Measurements from ENCODE around the gene AKR1E2.

AKR1E2 gene

DNA sequence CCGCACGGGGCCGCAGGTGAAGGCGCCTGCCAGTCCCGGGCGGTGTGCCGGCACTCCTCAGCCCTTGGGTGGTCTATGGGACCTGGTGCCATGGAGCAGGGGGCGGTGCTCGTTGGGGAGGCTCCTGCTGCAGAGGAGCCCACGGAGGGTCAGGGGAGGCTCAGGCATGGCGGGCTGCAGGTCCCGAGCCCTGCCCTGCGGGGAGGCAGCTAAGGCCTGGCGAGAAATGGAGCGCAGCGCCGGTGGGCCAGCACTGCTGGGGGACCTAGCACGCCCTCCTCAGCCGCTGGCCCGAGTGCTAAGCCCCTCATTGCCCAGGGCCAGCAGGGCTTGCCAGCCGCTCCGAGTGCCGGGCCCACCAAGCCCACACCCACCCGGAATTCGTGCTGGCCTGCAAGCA, 18.9 kb downstream of the AKR1E2 start:
- no peak for DNase-seq (ENCODE audit: low read depth in 2 of 2)

DNA sequence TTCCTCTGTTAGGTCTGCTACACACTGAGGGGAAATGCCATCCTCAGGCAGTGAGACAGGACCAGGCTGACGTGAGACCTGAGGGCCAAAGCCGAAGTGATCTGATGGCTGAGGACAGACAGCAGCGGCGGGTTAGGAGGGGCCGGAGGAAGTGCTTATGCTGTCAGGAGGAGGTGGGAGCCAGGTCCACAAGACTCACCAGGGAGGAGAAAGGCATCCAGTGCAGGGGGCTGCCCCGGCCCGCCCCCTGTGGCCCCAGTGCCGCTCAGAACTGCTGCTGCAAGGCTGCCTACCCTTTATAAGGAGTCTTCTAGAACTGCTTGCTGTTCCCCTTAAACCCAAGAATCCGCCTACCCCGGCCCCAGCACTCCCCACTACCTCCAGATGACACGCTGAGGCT, 19.8 kb downstream of the AKR1E2 start:
- DNase-seq (ENCODE audit: low read depth in 2 of 2) = no peak

DNA sequence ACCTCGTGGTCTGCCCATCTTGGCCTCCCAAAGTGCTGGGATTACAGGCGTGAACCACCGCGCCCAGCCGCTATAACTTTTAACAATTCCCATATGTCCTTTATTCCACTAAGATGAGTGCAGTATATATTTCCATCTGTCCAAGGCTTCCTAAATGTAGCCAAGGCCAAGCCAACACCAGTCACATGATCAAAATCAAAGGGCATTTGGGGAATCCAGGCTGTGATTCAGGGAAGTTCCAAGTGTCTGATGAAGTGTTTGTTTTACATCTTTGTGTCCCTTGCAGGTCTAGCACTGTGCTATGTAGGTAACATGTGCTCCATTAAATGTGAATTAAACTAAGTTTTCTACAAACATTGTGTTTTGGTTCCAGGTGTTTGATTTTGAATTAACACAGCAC, 20.8 kb downstream of the AKR1E2 start:
- no peak for DNase-seq (ENCODE audit: low read depth in 2 of 2)

DNA sequence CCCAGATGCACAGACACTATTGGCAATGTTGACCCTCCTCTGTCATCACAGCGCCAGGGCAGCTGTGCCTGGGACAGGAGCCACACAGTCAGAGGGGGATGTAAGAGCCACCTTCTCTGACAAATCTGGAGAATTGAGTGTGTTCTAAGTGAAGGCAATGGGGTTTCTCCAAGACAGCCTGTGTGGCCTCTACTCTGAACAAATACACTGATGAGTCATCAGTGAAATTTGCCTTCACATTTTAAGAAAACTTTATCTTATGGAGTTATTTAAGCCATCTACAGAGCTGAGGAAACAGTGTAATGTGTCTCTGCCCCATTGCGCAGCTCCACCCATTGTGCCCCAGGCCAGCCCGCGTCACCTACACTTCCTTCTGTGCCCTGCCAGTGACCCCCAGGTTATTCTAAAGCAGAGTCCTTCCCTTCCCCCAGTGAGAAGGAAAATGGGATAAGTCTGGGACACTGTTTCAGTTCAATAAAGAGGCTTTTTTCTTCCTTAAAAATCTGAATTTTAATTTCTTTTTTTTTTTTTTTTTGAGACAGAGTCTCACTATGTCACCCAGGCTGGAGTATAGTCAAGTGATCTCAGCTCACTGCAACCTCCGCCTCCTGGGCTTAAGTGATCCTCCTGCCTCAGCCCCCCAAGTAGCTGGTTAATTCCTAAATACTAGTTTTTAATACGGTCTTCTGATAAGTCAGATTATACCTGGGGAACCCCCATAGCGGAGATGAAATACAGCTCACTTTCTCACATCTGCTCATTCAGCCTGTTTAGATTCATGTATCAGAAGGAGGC, 21.8 kb downstream of the AKR1E2 start:
- DNase-seq (ENCODE audit: low read depth in 2 of 2) = no peak

DNA sequence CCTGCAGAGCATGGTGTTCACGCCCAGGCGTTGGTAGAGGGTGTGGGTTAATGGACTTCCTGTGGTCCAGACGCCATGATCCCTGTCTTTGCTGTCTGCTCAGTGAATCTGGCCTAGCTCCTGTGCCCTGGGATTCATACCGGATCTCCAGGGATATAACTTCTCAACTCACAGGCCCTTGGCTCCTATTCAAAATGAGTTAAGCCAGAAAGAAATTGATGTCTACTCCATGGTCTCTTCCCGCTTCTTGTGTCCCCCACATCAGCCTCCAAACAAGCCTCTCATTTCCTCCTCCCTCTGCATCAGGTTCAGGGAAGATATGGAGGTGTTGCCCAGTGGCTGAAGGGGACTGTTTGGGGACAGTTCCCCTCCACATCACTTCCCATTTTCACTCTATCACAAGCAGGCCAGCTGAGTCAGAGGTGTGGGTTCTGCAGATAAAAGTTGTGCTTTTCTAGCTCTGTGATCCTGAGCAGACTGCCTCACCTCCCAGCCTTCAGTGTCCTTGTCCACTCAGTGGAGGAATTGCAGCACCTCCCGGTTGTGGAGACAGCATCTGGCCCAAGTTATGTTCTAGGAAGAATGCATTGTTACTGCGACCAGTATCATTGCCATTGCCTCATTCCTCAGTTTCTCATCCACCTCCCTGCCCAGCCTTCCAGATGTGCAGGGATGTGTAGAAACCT, 22.5 kb downstream of the AKR1E2 start:
- DNase-seq (ENCODE audit: low read depth in 2 of 2) = no peak

DNA sequence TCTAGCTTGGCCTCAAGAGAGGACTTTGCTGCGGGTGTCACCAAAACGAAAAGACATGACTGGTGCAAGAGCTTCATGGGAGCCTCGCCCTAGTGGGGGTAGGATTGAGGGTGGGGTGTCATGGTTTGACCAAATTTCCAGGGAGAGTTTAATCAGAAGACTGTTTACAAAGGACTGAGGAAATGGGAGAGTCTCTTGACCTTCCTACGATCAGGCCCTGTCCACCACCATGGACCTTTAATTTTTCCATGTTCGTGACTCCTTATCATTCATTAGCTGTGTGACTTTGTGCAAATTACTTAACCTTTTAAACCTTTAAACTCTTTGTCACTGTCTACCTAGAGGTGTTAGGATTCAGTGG, 23.0 kb downstream of the AKR1E2 start:
- no peak for DNase-seq (ENCODE audit: low read depth in 2 of 2)

DNA sequence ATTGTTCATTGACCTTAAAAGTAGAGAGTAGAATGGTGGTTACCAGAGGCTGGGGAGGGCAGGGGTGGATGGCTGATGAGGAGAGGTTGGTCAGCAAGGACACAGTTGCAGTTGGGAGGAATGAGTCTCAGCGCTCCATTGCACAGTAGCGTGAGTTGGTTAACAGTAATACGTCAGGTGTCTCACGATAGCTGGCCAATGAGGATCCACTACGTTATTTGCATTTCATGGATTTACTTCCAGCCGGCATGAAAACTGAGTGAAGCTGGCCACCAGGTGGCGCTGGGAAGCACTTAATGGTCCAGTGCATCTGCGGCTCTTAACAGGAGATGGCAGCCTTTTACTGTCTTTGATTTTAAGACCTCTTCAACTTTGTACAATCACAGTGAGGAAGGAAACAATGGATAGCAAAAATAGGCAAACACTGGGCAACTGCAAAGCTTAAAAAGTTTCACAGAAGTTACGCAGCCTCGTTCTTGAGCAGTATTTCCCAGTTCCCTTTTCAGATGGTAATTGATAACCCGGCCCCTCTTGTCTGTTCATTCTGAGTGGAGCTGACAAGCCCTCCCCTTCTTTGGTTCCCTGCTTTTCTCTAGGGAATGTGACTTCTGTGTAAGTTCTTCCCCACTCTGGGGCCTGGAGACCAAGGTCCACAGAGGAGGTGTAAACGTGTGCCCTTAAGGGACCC, 23.7 kb downstream of the AKR1E2 start:
- DNase-seq (ENCODE audit: low read depth in 2 of 2) = peak; percentile 65 to 75

DNA sequence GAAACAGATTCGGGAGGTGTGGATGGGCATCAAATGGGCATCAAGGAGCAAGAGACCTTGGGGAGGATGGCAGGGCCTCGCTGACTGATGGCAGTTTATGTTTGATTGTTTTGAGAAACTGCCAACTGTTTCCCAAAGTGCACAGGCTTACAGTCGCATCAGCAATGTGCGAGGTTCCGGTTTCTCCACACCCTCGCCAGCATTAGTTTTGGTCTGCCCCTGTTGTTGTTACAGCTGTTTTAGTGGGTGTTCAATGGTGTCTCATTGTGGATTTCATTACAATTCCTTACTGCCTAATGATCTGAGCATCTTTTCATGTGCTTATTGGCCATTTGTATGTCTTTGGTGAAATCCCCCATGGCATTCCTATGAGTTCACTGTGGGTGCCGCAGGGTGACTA, 24.4 kb downstream of the AKR1E2 start:
- no peak for DNase-seq (ENCODE audit: low read depth in 2 of 2)

DNA sequence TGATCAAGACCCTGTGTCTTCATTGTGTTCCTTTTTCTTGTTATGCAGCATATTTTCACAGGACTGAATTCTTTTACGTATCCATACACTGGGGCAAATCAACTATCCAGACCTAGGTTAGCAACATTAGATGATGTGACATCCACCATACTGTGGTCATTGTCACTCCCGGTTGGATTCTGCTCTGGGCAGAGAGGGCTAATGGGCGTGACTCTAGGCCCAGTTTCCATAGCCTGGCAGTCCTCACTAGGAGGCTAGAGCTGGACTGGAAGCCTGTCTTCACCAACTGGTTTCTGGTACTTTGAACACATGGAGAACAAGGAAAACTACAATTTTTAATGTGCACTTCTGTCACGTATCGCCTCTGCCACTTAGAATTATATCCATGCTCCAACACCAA, 25.2 kb downstream of the AKR1E2 start:
- no peak for DNase-seq (ENCODE audit: low read depth in 2 of 2)

DNA sequence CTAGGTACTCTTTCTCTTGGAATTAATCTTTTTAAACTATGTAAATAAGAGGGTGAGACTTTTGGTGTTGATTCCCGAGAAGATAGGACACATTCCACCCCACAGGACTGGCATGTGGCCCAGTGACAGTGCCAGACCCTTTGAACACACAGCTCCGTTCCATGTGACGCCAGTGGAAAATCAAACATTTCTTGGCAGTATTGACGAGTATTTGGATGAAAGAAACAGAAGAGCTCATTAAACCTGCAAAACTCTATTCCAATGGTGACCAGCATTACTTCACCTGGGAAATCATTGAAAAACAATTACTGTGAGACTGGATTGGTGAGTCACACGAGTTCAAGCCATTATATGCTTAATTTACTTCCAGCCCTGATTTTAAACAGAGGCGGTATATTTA, 25.8 kb downstream of the AKR1E2 start:
- DNase-seq (ENCODE audit: low read depth in 2 of 2) = no peak

DNA sequence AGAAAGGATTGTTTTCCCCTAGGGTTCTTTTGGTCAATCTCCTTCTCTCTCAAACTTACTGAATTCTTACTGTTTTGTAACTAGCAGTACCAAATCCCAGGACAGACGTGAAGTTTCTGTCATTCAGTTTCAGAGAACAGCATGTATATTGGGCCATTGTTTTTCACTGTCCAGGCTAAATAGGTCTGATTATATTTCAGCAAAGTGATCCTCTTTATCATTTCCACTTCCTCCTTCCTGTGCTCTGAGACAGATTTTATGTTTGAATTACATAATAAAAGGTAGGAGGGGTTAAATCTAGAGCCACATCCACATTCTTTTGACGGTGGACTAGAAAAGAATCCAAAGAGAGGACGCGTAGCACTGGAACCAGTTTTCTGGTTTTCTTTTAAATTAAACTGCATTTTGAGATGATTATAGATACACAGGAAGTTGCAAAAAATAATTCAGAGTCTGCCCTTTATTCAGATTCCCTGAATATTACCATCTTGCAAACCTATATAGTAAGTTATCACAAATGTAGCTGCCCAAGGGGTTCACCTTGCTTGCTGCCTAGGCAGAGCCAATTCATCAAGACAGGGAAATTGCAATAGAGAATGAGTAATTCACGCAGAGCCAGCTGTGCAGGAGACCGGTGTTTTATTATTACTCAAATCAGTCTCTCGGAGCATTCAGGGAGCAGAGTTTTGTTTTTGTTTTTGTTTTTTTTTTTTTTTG, 40.1 kb downstream of the AKR1E2 start:
- no peak for DNase-seq (ENCODE audit: low read depth in 2 of 2)

DNA sequence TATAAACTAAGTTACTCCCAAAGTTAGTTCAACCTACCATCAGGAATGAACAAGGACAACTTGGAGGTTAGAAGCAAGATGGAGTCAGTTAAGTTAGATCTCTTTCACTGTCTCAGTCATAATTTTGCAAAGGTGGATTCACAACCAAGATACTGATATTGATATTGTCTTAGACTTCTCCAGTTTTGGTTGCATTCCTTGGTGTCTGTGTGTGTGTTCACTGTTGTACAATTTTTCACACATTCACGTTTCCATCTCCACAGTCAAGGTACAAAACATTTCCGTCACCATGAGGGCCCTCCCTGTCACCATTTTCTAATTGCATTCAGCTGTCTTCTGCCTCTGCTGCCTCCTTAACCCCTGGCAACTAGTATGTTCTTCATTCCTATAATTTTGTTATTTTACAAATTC, 41.1 kb downstream of the AKR1E2 start:
- DNase-seq (ENCODE audit: low read depth in 2 of 2) = no peak

DNA sequence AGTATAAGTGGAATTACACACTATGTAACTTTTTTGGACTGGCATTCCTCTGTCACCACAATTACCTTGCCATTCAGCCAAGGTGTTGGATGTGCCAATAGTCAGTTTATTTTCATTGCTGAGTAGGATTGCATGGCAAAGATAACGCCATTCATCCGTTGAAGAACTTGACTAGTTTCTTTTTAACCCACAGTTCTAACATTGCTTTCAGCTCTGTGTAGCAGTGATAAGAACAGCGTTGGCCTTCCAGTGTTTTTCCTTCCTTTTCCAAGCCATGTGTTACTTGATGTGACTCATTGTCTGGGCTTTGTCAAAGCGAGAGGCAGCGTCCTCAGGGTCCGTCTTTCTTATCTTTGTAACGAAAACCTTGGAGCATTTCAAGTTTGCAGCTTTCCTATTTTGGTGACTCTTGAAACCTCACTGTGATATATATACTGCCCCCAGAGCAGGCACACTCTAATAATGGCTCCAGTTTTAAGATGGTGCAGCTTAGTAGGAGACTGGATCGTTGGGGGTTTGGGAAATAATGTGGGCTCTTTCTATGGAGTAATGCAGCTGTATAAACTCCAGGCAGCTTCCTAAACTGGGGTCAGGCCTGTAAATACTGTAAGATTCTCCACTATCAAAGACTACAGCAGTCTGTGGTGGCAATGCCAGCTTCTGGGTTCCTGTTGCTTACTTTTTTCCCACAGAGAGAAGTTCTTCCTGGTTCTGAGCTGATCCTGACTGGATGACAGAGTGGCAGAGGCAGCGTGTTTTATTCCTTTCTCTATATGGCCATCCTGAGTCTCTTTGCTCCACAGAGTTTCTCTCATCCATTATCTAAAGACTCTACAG, 41.7 kb downstream of the AKR1E2 start:
- DNase-seq (ENCODE audit: low read depth in 2 of 2) = no peak

DNA sequence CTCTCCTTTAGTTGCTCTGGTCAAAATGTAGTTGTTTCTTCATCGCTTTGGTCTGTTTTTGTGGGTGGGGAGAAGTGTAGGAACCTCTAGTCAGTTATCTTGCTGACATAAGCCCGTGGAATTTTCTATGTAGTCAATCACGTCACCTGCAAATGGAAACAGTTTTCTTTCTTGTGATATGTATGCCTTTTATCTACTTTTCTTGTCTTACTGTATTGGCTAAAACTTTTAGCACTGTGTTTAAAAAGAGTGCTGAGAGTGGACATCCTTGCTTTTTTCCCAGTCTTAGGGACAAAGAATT, 42.3 kb downstream of the AKR1E2 start:
- DNase-seq (ENCODE audit: low read depth in 2 of 2) = no peak

DNA sequence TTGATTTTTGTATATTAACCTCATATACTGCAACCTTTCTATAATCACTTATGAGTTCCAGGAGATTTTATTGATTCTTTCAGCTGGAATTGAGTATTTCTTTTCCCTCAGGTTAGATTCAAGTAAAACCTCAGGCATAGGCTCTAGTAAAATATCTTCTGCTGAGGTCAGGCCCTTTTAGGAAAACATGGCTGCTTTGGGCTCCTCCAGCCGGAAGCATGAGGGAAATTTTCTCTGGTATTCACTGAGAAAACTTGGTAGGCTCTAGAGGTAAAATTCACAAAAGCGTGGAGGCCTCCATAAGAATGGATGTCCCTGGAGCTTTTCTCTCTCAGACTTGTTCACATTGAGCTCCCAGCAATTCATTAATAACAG, 56.7 kb downstream of the AKR1E2 start:
- no peak for DNase-seq (ENCODE audit: low read depth in 2 of 2)

DNA sequence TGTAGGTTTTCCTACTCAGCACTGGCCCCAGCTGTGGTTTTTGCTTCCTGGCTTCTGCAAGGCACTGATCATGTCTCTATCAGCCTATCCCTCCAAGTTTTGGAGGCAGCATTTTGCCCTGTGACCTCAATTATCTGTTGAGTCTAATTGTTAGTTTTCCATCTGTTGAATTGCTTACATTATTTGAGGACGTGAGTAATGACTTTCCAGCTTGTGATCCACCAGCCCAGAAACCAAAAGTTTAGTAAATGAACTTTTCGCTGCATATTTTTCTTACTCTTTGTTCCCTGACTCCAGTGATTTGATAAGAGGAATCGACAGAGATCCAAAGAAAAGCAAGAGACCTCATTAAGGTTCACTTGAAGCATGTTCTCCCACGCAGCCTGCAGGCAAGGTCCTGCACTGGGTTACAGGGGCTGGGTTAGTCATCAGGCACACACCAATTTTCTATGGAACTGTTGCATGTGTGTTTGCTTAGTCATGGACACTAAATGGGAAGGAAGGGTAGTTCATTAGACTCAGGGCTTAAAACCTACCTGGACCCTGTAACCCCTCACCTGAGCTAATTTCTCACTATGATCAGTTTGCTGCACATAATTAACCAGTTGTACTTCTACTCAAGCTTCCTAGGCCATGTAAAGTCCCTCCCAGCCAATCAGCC, 57.2 kb downstream of the AKR1E2 start:
- no peak for DNase-seq (ENCODE audit: low read depth in 2 of 2)

DNA sequence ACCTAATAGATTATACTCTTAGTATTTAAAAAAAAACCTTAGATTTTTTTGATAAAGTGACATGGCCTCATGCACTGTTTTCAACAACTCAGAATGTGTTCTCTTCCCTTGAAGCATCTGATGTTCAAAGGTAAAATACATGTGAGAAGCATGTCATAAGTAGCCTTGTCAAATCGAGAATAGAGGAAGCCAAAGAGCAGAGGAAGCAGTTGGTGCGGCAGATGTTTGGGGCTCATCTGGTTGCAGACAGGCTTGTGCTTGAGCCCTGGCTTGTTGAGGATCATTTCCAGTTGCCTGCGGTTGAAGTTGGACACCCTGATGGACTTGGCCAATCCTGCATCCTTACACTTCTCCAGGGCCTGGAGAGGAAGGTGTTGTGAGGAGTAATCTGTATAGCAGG, 59.2 kb downstream of the AKR1E2 start:
- no peak for DNase-seq (ENCODE audit: low read depth in 2 of 2)

DNA sequence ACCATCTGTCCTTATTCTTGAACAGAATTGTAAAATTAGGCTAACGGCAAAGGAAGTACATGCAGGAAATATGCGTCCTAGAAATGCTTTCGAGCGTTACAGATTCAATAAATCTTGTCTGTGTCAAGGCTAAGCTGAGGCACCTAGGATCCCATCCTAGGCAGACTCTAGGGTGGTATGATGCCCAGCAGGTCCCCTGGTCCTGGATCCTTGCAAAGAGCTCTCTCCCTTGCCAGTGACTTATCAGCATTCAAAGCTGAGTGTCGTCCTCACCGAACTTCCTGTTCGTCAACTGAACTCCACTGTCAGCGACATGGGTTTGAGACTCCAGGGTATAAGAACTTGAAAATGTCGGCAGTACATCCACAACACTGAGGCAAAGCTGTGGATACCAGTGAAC, 61.5 kb downstream of the AKR1E2 start:
- no peak for DNase-seq (ENCODE audit: low read depth in 2 of 2)

DNA sequence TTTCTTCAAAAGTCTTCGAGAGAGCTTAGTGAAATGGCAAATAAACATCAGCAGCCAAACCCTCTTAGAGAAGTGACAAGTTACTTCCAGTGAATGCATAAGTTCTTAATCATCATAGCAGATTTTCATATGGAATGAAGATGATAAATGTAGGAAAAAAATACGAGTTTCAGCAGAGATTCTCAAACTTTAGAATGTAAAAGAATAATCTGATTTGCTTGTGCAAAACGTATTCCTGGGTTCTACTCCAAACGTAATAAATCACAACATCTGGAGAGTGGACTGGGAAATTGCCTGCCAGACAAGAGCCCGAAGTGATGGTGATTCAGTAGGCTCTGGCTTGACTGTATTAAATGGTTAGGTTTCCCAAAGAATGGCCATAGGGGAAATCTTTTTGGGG, 62.2 kb downstream of the AKR1E2 start:
- no peak for DNase-seq (ENCODE audit: low read depth in 2 of 2)

DNA sequence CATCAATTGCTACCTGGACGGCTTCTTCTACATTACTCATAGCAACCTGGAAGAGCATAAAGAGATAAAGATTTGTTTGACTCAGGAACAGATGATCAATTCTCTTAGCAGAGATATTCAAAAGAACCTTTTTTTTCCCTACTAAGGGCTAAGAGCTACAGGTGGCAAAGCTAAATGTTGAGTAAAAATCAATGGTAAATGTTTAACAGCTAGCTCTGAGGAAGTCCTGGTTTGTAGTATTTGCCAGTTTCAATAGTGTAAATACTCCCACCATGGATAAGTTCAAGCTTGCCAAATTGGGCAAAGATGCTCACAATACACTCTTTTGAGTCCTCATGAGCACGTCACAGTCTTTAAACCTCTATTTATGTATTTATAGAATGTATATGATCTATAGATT, 64.0 kb downstream of the AKR1E2 start:
- no peak for DNase-seq (ENCODE audit: low read depth in 2 of 2)

DNA sequence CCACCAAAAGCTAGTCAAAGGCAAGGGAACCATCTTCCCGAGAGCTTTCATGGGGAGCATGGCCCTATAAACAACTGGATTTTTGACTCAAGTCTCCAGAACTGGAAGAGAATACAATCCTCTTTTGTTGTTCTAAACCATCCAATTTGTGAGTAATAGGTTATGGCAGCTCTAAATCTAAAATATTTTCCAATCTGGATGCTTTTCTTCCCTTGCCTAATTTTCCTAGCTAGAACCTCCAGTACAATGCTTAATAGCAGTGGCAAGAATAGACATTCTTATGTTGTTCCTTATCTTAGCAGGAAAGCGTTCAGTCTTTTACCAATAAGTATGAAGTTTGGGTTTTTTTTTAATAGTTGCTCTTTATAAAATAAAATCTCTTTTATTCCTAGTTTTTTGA, 66.7 kb downstream of the AKR1E2 start:
- DNase-seq (ENCODE audit: low read depth in 2 of 2) = no peak

Data from stimulated activated CD8-positive, alpha-beta memory T cell treated with anti-CD3 and anti-CD28 coated beads, Interleukin-7, amount 100 ng/mL, for 4 hours (primary cell).